ENCODE results near the gene FADS3.

DNA sequence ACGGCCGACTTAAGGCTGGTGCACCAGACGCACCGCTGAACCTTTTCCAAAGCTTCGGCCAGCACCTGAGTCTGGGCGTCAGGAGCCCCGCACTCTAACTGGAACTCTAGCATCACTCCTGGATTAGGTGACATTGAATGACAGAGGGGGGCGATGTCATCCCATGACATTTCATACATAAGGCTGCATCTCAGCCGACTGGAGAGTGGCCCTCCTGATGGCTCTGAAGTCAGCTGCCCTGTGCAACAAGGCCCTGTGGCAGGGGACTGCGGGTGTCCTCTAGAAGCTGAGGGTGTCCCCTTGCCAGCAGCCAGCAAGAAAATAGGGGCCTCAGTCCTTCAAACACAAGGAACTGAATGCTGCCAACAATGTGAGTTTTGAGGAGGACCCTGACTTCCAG is 10.1 kb upstream of the FADS3 start:
- TF ChIP-seq, protein P1, sequence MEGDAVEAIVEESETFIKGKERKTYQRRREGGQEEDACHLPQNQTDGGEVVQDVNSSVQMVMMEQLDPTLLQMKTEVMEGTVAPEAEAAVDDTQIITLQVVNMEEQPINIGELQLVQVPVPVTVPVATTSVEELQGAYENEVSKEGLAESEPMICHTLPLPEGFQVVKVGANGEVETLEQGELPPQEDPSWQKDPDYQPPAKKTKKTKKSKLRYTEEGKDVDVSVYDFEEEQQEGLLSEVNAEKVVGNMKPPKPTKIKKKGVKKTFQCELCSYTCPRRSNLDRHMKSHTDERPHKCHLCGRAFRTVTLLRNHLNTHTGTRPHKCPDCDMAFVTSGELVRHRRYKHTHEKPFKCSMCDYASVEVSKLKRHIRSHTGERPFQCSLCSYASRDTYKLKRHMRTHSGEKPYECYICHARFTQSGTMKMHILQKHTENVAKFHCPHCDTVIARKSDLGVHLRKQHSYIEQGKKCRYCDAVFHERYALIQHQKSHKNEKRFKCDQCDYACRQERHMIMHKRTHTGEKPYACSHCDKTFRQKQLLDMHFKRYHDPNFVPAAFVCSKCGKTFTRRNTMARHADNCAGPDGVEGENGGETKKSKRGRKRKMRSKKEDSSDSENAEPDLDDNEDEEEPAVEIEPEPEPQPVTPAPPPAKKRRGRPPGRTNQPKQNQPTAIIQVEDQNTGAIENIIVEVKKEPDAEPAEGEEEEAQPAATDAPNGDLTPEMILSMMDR (conservative IDR thresholded peaks at IDR 0.05; ENCODE audit: low read depth in 2 of 2): peak in 1 of 2 experiments; percentile 52; a peak in 2 of 4 replicates
- TF ChIP-seq POLR2AphosphoS5 (IDR thresholded peaks at IDR 0.05; ENCODE audit: low read depth): no peak
- TF ChIP-seq EZH2phosphoT487 (IDR thresholded peaks at IDR 0.05; ENCODE audit: unreplicated experiment): no peak
- no peak for TF ChIP-seq ZNF114 (CRISPR knock-in tag; IDR thresholded peaks at IDR 0.05)
- TF ChIP-seq EZH2 (IDR thresholded peaks at IDR 0.05; ENCODE audit: low read depth, unreplicated experiment): no peak
- TF ChIP-seq, protein P2, sequence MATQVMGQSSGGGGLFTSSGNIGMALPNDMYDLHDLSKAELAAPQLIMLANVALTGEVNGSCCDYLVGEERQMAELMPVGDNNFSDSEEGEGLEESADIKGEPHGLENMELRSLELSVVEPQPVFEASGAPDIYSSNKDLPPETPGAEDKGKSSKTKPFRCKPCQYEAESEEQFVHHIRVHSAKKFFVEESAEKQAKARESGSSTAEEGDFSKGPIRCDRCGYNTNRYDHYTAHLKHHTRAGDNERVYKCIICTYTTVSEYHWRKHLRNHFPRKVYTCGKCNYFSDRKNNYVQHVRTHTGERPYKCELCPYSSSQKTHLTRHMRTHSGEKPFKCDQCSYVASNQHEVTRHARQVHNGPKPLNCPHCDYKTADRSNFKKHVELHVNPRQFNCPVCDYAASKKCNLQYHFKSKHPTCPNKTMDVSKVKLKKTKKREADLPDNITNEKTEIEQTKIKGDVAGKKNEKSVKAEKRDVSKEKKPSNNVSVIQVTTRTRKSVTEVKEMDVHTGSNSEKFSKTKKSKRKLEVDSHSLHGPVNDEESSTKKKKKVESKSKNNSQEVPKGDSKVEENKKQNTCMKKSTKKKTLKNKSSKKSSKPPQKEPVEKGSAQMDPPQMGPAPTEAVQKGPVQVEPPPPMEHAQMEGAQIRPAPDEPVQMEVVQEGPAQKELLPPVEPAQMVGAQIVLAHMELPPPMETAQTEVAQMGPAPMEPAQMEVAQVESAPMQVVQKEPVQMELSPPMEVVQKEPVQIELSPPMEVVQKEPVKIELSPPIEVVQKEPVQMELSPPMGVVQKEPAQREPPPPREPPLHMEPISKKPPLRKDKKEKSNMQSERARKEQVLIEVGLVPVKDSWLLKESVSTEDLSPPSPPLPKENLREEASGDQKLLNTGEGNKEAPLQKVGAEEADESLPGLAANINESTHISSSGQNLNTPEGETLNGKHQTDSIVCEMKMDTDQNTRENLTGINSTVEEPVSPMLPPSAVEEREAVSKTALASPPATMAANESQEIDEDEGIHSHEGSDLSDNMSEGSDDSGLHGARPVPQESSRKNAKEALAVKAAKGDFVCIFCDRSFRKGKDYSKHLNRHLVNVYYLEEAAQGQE (IDR thresholded peaks at IDR 0.05; ENCODE audit: unreplicated experiment): no peak
- no peak for TF ChIP-seq CREB1 (CRISPR knock-in tag; IDR thresholded peaks at IDR 0.05; ENCODE audit: low read depth)
- TF ChIP-seq JUNB (IDR thresholded peaks at IDR 0.05; ENCODE audit: unreplicated experiment): no peak
- TF ChIP-seq, protein P3, sequence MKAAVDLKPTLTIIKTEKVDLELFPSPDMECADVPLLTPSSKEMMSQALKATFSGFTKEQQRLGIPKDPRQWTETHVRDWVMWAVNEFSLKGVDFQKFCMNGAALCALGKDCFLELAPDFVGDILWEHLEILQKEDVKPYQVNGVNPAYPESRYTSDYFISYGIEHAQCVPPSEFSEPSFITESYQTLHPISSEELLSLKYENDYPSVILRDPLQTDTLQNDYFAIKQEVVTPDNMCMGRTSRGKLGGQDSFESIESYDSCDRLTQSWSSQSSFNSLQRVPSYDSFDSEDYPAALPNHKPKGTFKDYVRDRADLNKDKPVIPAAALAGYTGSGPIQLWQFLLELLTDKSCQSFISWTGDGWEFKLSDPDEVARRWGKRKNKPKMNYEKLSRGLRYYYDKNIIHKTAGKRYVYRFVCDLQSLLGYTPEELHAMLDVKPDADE (IDR thresholded peaks at IDR 0.05): no peak
- TF ChIP-seq, protein P4, sequence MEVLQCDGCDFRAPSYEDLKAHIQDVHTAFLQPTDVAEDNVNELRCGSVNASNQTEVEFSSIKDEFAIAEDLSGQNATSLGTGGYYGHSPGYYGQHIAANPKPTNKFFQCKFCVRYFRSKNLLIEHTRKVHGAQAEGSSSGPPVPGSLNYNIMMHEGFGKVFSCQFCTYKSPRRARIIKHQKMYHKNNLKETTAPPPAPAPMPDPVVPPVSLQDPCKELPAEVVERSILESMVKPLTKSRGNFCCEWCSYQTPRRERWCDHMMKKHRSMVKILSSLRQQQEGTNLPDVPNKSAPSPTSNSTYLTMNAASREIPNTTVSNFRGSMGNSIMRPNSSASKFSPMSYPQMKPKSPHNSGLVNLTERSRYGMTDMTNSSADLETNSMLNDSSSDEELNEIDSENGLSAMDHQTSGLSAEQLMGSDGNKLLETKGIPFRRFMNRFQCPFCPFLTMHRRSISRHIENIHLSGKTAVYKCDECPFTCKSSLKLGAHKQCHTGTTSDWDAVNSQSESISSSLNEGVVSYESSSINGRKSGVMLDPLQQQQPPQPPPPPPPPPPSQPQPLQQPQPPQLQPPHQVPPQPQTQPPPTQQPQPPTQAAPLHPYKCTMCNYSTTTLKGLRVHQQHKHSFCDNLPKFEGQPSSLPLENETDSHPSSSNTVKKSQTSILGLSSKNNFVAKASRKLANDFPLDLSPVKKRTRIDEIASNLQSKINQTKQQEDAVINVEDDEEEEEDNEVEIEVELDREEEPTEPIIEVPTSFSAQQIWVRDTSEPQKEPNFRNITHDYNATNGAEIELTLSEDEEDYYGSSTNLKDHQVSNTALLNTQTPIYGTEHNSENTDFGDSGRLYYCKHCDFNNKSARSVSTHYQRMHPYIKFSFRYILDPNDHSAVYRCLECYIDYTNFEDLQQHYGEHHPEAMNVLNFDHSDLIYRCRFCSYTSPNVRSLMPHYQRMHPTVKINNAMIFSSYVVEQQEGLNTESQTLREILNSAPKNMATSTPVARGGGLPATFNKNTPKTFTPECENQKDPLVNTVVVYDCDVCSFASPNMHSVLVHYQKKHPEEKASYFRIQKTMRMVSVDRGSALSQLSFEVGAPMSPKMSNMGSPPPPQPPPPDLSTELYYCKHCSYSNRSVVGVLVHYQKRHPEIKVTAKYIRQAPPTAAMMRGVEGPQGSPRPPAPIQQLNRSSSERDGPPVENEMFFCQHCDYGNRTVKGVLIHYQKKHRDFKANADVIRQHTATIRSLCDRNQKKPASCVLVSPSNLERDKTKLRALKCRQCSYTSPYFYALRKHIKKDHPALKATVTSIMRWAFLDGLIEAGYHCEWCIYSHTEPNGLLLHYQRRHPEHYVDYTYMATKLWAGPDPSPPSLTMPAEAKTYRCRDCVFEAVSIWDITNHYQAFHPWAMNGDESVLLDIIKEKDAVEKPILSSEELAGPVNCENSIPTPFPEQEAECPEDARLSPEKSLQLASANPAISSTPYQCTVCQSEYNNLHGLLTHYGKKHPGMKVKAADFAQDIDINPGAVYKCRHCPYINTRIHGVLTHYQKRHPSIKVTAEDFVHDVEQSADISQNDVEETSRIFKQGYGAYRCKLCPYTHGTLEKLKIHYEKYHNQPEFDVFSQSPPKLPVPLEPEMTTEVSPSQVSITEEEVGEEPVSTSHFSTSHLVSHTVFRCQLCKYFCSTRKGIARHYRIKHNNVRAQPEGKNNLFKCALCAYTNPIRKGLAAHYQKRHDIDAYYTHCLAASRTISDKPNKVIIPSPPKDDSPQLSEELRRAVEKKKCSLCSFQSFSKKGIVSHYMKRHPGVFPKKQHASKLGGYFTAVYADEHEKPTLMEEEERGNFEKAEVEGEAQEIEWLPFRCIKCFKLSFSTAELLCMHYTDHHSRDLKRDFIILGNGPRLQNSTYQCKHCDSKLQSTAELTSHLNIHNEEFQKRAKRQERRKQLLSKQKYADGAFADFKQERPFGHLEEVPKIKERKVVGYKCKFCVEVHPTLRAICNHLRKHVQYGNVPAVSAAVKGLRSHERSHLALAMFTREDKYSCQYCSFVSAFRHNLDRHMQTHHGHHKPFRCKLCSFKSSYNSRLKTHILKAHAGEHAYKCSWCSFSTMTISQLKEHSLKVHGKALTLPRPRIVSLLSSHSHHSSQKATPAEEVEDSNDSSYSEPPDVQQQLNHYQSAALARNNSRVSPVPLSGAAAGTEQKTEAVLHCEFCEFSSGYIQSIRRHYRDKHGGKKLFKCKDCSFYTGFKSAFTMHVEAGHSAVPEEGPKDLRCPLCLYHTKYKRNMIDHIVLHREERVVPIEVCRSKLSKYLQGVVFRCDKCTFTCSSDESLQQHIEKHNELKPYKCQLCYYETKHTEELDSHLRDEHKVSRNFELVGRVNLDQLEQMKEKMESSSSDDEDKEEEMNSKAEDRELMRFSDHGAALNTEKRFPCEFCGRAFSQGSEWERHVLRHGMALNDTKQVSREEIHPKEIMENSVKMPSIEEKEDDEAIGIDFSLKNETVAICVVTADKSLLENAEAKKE (CRISPR knock-in tag; IDR thresholded peaks at IDR 0.05): no peak
